Stimulated activated CD8-positive, alpha-beta memory T cell treated with anti-CD3 and anti-CD28 coated beads, Interleukin-15, amount 100 ng/mL, for 4 hours (primary cell): ENCODE data around the gene ZKSCAN8.

Experiments
- DNase-seq, 2 donors: peaks; one replicate each; pipeline ENCODE4 v3.0.0-alpha.2; 2020; ENCODE audit warnings: low read depth in 2 of 2

The ZKSCAN8 gene

DNA sequence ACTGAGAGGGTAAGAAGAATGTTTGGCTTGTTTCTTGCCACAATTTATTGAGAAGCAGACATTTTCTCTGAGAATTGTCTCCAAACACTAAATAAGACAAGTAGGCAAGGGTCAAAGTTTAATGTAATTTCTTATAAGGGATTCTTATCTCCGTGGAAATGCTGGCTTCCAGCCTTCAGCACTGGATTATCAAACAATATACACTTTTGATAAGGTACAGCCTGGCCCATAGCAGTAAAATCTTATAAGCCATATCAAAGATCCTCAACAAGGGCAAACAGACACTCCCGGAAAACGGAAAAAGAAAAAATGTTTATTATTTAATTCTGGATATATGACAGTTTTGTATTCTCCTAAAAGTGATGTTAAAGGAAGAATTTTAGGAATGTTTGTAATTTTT, 64.8 kb downstream of the ZKSCAN8 start:
- no peak for DNase-seq

- no peak for DNase-seq
Measured at GRCh38 chr6:28206928-28207509, 65.3 kb downstream of the ZKSCAN8 start.

- DNase-seq: no peak
Measured at GRCh38 chr6:28207510-28208110, 65.9 kb downstream of the ZKSCAN8 start.

DNA sequence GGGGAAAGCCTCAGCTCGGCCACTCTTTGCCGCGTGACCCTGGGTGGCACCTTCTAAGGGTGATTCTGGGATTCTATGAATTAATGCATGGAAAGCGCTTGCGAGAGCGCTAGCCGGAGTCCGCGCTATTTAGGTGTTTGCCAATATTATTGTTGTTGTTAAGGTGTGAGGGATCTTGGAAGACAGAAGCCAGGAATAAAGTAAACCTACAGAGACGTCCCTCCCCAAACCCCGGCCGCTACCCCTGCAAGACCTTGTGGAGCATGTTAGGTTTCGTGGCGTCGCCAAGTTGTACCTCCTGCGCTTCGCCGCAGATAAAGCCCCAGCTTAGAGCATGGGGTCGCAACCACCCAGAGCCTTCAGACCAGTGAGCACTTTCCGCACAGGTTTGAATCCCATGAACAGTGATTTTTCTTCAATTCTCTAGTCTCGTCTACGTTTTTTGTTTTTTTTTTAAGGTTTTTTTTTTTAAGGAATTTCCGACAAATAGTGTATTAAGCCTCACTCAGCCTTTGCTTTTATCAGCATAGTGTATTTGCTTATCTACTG, 66.5 kb downstream of the ZKSCAN8 start:
- DNase-seq: no peak
